ENCODE results near the gene SAMD11. TPM values are rescaled to one million over a fixed set of nuclear protein-coding genes. Genes with fewer than 3 reads are reported as not detected.

SAMD11 gene
- polyA plus RNA-seq, 3 donors = 38.2 to 87.0 (median 80.7) TPM

- no peak for DNase-seq (ENCODE audit: extremely low read depth in 1 of 11, low read depth in 9 of 11, low spot score in 4 of 11)
Observed at GRCh38 chr1:925561-926421, 2.1 kb downstream of the SAMD11 start.

- DNase-seq (ENCODE audit: extremely low read depth in 1 of 11, low read depth in 9 of 11, low spot score in 4 of 11) = no peak
Observed at GRCh38 chr1:927234-927633, 3.5 kb downstream of the SAMD11 start.

GRCh38 chr1:927748-928147 is 4.0 kb downstream of the SAMD11 start:
- DNase-seq (ENCODE audit: extremely low read depth in 1 of 11, low read depth in 9 of 11, low spot score in 4 of 11) = no peak

GRCh38 chr1:928825-929661 is 5.3 kb downstream of the SAMD11 start:
- DNase-seq (ENCODE audit: extremely low read depth in 1 of 11, low read depth in 9 of 11, low spot score in 4 of 11) = no peak

- no peak for DNase-seq (ENCODE audit: extremely low read depth in 1 of 11, low read depth in 9 of 11, low spot score in 4 of 11)
Observed at GRCh38 chr1:929712-930632, 6.2 kb downstream of the SAMD11 start.

- DNase-seq (ENCODE audit: extremely low read depth in 1 of 11, low read depth in 9 of 11, low spot score in 4 of 11) = no peak
Observed at GRCh38 chr1:930633-931138, 7.0 kb downstream of the SAMD11 start.

- DNase-seq (ENCODE audit: extremely low read depth in 1 of 11, low read depth in 9 of 11, low spot score in 4 of 11) = no peak
Observed at GRCh38 chr1:931380-932172, 7.9 kb downstream of the SAMD11 start.

GRCh38 chr1:932173-932510 is 8.4 kb downstream of the SAMD11 start:
- DNase-seq (ENCODE audit: extremely low read depth in 1 of 11, low read depth in 9 of 11, low spot score in 4 of 11) = no peak

- no peak for DNase-seq (ENCODE audit: extremely low read depth in 1 of 11, low read depth in 9 of 11, low spot score in 4 of 11)
Observed at GRCh38 chr1:932776-933602, 9.3 kb downstream of the SAMD11 start.

GRCh38 chr1:933603-933940 is 9.8 kb downstream of the SAMD11 start:
- no peak for DNase-seq (ENCODE audit: extremely low read depth in 1 of 11, low read depth in 9 of 11, low spot score in 4 of 11)

GRCh38 chr1:934991-935750 is 11.4 kb downstream of the SAMD11 start:
- no peak for DNase-seq (ENCODE audit: extremely low read depth in 1 of 11, low read depth in 9 of 11, low spot score in 4 of 11)

GRCh38 chr1:935751-936231 is 12.1 kb downstream of the SAMD11 start:
- no peak for DNase-seq (ENCODE audit: extremely low read depth in 1 of 11, low read depth in 9 of 11, low spot score in 4 of 11)

- no peak for DNase-seq (ENCODE audit: extremely low read depth in 1 of 11, low read depth in 9 of 11, low spot score in 4 of 11)
Observed at GRCh38 chr1:936348-937264, 12.9 kb downstream of the SAMD11 start.

GRCh38 chr1:937521-937920 is 13.8 kb downstream of the SAMD11 start:
- no peak for DNase-seq (ENCODE audit: extremely low read depth in 1 of 11, low read depth in 9 of 11, low spot score in 4 of 11)

GRCh38 chr1:938088-938683 is 14.5 kb downstream of the SAMD11 start:
- no peak for DNase-seq (ENCODE audit: extremely low read depth in 1 of 11, low read depth in 9 of 11, low spot score in 4 of 11)

Measured in renal cortex interstitium (tissue), 11 donors.